ENCODE data around the gene SEC31B. TPM values are rescaled to one million over a fixed set of nuclear protein-coding genes. Genes with fewer than 3 reads are reported as not detected.
A peak's percentile ranks its signal among the peaks of the same experiment; 100 is the strongest.

SEC31B gene
- polyA plus RNA-seq, 3 donors, result 13.9 to 30.7 (median 22.2) TPM

DNA sequence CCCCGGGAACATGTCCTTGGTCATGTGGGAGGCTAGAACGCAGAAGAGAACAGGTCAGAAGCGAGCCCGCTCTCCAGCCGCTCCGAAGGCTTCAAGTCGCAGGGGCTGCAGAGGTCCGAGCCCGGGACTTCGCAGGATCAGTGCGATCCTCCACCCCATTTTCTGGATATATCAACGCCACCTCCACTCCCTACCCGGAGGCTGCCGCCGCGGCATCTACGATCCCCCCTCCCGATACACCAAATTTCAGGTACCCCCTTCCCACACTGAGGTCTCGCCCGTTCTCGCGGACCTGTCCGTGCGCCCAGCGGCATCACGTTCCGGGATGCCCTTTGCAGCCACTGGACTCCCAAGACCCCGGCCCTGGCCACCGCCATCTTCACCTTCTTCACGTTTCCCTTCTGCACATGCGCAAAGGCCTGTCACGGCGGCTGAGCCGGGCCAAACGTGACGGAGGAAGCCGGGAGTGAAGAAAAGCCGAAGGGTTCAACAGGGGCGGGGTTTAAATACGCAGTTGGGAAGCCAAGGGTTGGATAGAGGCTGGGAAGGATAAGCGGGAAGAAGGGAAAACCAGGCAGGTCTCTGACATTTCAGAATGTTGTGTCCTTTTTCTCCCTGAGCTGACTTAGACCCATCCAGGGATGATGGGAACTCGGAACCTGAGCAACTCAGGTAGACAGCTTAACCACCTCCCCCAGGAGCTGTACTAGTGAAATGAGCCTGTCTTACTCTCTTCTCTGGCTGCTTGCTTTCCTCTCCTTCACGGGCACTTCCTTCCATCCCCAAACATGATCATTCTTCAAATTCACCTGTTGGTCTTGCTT, 10.0 kb upstream of the SEC31B start, which contains the start of gene NDUFB8:
Gene NDUFB8 (minus strand): TSS at position 397 of the 824 bp plus-strand sequence. CDS start 20 bp downstream, at position 377.
- peak; percentile 92 for DNase-seq

DNA sequence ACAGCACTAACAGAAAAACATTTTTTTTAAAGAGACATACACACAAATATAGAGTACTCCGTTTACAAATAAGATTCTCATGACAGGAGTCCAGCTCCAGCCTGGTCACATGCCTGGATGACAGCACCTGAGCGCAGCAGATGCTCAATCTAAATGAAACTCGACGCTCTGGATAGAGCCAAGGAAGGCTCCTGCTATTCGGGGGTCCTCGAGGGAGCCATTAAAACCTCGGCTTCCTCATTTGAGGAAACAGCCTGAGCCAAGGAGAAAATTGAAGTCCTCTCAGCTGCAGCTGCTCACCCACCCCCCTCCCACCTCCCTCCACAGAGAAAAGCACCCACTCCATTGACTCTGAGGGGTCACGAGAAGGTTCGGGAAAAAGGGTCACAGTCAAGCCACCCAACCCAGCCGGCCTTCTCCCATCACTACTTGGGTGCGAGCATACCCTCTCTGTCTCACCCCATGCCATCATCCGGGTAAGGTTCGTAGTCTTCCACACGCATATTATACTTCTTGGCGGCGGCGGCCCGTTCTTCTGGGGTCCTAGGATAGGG, 9.3 kb upstream of the SEC31B start:
- no peak for DNase-seq

DNA sequence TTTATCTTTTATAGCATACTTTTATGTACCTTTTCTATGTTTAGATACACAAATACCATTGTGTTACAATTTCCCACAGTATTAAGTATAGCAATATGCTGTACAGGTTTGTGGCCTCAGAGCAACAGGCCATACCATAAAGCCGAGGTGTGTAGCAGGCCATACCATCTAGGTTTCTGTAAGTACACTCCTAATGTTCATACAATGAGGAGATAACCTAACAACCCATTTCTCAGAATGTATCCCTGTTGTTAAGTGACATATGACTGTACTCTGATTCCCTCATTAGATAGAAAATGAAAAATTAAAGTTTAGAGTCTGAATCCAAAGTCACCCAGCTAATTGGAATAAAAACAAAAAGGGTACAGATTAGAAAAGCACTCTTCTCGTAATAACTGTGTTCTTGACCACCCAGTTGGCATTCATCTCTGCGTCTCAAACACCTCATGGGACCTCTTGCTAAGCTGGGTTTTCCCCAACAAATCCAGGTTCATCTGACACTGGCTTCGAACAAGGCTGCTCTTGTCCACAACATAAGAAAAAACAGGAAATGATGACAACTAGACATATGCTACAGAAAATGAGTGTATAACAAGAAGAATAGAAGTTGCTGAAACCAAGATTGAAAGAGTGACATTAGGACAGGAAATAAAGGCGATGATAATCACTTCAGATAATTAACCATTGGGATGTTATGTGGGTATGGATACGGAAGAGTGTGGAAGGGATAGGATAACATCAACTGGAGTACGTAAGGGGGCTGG, 8.6 kb upstream of the SEC31B start:
- no peak for DNase-seq

DNA sequence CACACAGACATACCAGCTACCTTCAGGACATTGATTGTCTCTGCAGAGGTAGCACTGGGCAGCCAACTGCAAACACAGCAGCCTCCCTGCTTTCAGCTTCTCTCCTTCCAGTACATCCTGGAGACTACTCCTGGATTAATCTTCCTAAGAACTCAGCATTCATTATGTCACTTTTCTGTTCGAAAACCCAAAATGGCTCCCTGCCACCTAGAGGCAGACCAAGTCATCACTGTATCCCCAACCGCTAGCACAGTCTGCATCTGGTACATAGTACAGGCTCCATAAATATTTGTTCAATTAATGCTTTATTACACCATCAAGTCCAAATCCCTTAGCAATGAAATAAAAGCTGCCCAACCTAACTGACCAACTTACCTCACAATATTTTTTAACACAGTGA, 5.0 kb upstream of the SEC31B start:
- no peak for DNase-seq

DNA sequence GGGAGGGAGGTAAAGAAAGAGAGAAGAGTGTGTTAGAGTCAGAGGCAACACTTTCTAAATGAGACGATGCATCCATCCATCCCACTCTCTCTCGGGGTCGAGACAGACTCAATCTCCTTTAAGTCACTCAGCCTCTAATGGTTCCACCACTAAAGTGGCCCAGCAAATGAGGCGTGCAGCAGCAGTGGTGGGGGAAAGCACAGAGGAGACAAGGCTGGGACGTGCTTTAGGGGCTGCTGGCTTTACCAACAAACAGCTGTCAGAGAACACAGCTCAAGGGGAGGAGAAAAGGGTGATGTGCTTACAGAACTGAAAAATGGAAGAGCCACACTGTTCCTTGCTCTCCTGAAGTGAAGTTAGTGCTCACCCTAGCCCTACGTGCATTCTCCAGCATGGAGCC, 4.5 kb upstream of the SEC31B start:
- no peak for DNase-seq

DNA sequence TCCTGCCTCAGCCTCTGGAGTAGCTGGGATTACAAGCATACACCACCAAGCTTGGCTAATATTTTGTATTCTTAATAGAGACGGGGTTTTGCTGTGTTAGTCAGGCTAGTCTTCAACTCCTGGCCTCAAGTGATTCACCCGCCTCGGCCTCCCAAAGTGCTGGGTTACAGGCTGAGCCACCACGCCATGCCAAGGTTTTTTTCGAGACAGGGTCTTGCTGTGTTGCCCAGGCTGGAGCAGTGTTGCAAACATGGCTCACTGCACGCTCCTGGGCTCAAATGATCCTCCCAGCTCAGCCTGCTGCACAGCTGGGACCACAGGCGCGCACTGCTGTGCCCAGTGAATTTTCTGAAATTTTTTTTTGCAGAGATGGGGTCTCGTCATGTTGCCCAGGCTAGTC, 3.3 kb upstream of the SEC31B start:
- DNase-seq, result no peak

- DNase-seq, result no peak
Observed at GRCh38 chr10:100522107-100522801, 2.6 kb upstream of the SEC31B start.

DNA sequence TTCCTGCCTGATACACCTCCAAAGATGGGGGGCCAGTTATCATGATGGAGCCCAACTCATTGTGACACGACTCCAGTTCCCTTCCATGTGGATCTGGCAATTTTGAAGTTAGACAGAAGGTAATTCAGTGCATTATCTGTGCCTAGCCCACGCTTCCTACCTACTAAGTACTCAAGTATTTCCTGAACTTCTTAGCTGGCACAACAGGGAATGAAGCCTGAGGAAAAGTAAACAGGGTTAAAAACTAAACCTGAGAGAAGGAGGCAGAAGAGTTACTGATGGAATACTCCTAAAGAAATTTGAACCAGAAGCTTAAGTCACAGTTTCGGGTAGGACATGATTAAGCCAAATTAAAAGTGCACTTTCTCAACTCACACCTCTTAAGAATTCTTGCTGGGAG, 1.1 kb upstream of the SEC31B start:
- no peak for DNase-seq

GRCh38 chr10:100518761-100519241, 860 bp downstream of the SEC31B start:
- DNase-seq, result peak; percentile 66

DNA sequence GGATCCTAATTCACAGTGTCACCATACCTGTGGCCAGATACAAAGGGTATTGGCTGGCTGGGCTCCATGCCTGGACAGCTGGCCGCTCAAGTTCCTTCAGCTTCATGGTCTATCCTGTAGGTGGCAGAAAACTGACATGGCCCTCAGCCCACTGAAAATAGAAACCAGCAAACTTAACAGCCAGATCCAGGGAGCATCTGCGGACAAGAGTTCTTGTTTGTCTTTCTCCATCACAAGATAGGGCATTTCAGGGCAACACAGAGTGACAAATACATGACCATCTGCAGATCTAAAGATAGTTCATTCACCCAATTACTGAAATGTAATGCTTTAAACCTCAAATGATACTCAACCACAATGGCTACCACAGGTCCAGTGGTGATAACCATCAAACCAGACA, 2.8 kb downstream of the SEC31B start:
- no peak for DNase-seq

DNA sequence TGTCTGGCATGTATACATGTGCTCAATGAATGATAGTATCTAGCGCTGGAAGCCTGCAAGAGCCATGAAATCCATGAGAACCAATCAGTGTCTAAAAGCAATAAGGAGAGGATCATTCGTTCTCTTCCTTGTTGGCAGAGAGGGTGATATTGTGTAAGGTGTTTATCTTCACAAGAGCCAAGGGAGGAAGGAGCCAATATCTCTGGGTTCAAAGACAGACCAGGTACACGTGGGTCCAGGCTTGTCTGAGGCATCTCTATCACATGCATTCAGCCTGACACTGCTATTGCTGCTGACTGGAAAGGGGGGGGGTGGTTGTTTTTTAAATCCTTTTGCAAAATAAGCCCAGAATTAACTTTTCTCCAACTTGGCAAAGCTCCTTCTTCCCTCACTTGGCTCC, 4.0 kb downstream of the SEC31B start:
- DNase-seq, result no peak

GRCh38 chr10:100510533-100511308, 8.9 kb downstream of the SEC31B start:
- no peak for DNase-seq

- no peak for DNase-seq
Observed at GRCh38 chr10:100509241-100509840, 10.3 kb downstream of the SEC31B start.

GRCh38 chr10:100508691-100509150, 10.9 kb downstream of the SEC31B start:
- no peak for DNase-seq

DNA sequence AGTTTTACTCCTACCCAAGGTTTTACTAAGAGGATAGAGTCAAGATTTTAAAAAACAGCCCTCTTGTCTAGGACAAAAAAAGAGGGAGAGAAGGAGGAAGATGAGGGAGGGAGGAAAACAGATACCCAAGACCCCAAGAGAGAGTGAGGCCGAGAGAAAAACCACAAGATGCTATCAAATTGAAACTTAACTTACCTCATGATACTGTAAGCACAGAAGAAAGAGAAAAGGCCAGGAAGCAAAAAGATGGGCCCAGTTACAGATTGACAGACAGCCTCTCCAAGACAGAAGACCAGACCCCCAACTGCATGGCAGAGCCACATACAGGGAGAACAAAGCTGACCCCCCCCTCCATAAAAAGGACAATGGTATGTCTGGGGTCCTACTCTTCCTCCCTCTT, 11.4 kb downstream of the SEC31B start:
- no peak for DNase-seq

- no peak for DNase-seq
Observed at GRCh38 chr10:100507357-100507732, 12.3 kb downstream of the SEC31B start.

- DNase-seq, result no peak
Observed at GRCh38 chr10:100506596-100507356, 12.9 kb downstream of the SEC31B start.

DNA sequence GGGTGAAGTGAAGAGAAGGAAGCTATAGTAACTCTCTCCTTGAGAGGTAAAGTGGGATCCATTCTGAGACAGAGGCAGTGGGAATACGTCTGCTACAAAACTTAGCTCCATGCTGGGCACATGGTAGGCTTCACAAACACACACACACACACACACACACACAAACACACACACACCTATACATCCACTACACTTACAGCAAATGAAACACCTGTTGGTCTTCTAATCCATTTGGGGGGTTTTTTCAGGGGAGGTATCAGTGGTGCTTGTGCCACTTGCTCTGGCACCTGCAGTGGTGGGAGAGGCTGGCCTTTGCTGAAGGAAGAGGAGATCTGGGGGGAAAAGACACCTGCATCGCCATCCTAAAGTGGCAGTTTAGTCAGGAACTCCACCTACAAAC, 14.5 kb downstream of the SEC31B start:
- no peak for DNase-seq

DNA sequence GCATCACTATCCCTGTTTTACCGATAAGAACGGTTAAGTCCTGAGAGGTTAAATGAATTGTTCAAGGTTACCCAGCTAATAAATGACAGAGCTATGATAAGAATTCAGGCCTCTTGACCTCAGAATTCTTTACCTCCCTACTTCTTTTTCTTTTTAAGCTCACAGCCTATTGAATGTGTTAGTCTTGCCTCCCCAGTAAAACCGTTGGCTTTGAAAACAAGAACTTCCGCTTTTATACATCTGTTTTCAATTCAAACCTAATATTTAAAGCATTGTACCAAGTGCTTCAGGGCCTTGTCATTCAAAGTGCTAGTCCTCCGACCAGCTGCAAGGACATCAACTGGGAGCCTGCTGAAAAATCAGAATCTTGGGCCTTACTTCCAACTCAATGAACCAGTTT, 15.6 kb downstream of the SEC31B start:
- DNase-seq, result peak; percentile 61

GRCh38 chr10:100502926-100503494, 16.7 kb downstream of the SEC31B start:
- no peak for DNase-seq

All from renal pelvis (tissue), 4 donors.